Amniotic epithelial cell (primary cell): Measurements from ENCODE around the gene SPATA24.
"Not testable (repeated sequence)": the region's sequence is repeated elsewhere in the genome, so short reads cannot be mapped to it uniquely, and the experiment has no call there.

Source experiments
- DNase-seq: peaks from one replicate; pipeline ENCODE4 v3.0.0-alpha.2; 2010; ENCODE audit warnings: low read depth

Gene SPATA24

GRCh38 chr5:139403787-139404483 is at the start of gene SPATA24:
SPATA24 (minus strand) TSS chr5:139404089; CDS start chr5:139404060, 29 bp downstream.
- DNase-seq: peak; percentile 95

- no peak for DNase-seq
Measured at GRCh38 chr5:139451878-139452660, 48.2 kb upstream of the SPATA24 start.

- no peak for DNase-seq
Measured at GRCh38 chr5:139451176-139451575, 47.3 kb upstream of the SPATA24 start.

- DNase-seq: peak; percentile 75
Measured at GRCh38 chr5:139446956-139447779, 43.3 kb upstream of the SPATA24 start.

- DNase-seq: peak; percentile 77
Measured at GRCh38 chr5:139445325-139446170, 41.7 kb upstream of the SPATA24 start.

GRCh38 chr5:139443831-139444453 is 40.1 kb upstream of the SPATA24 start:
- DNase-seq: peak; percentile 91

- DNase-seq: not testable (repeated sequence)
Measured at GRCh38 chr5:139440416-139440815, 36.5 kb upstream of the SPATA24 start.

GRCh38 chr5:139439013-139439903 is 35.4 kb upstream of the SPATA24 start, which contains the start of gene DNAJC18:
DNAJC18 (minus strand) TSS chr5:139439525; CDS start chr5:139439445, 80 bp downstream.
- peak; percentile 86 for DNase-seq

- DNase-seq: no peak
Measured at GRCh38 chr5:139438707-139439012, 34.8 kb upstream of the SPATA24 start.

GRCh38 chr5:139435676-139436075 is 31.8 kb upstream of the SPATA24 start:
- no peak for DNase-seq

GRCh38 chr5:139431706-139432105 is 27.8 kb upstream of the SPATA24 start:
- DNase-seq: no peak

GRCh38 chr5:139430015-139430414 is 26.1 kb upstream of the SPATA24 start:
- DNase-seq: no peak

- DNase-seq: no peak
Measured at GRCh38 chr5:139426203-139426885, 22.5 kb upstream of the SPATA24 start.

GRCh38 chr5:139425497-139425896 is 21.6 kb upstream of the SPATA24 start:
- DNase-seq: no peak

- DNase-seq: peak; percentile 67
Measured at GRCh38 chr5:139422307-139422893, 18.5 kb upstream of the SPATA24 start.

GRCh38 chr5:139419226-139420192 is 15.6 kb upstream of the SPATA24 start:
- no peak for DNase-seq

- no peak for DNase-seq
Measured at GRCh38 chr5:139418793-139419192, 14.9 kb upstream of the SPATA24 start.

- DNase-seq: no peak
Measured at GRCh38 chr5:139417214-139417613, 13.3 kb upstream of the SPATA24 start.
